ENCODE measurements around the gene CERS1.
A peak's percentile ranks its signal among the peaks of the same experiment; 100 is the strongest.

Gene CERS1

DNA sequence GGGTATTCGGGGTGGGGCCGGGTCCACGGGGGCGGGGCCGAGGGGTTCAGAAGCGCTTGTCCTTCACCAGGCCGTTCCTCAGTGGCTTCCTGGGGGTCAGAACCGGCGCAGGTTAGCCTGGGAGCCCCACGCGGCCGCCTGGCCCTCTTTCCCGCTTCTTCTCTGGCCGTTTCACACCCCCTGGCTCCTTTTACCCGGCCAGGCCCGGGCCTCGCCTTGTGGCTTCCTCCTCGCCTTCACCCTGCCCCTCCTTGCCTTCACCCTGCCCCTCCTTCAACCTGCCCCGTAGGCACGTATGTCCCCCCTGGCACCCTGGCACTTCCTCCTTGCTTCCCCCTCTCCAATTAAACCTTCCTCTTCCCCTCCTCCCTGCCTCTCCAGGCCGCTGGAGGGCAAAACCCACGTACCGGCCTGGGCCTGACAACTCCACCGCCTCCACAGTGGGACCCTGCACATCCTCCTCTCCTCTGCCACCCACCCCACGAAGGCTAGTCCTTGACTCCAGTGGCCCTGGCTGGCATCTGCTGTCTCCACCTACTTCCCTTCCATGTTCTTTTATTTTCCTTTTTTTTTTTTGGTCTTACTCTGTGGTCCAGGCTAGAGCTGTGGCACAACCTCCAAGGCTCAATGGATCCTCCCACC, 25.3 kb downstream of the CERS1 start:
- no peak for DNase-seq (ENCODE audit: low read depth in 2 of 2)

GRCh38 chr19:18869781-18870530, 26.0 kb downstream of the CERS1 start:
- DNase-seq (ENCODE audit: low read depth in 2 of 2): no peak

- DNase-seq (ENCODE audit: low read depth in 2 of 2): no peak
These were observed 26.8 kb downstream of the CERS1 start for GRCh38 chr19:18869023-18869618.

DNA sequence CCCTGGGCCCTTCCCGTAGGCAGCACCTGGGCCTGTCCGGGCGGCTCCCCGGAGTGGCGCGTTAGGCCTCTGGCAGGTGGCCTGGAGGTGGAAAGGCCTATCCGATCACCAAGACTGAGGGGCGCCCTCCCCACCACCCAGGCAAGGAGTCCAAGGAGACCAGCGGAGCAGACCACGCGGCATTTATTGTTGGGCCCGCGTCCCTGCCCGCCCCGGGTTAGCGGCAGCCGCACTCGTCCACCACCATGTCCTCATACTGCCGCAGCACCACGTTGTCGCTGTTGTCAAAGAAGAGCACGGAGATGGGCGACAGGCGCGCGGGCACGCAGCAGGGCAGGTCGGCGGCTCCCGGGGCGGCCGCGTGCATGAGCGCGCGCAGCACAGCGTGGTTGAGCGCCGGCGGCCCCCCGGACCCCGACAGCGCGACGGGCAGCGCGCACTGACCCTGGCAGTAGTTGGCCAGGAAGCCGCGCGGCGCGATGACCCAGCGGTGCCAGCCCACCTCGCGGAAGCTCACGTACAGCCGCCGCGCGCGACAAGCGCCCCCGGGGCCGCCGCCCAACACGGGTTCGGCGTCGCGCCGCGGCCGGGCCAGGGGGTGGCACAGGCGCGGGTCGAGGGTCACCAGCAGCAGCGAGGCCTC, 27.5 kb downstream of the CERS1 start:
- DNase-seq (ENCODE audit: low read depth in 2 of 2): no peak

DNA sequence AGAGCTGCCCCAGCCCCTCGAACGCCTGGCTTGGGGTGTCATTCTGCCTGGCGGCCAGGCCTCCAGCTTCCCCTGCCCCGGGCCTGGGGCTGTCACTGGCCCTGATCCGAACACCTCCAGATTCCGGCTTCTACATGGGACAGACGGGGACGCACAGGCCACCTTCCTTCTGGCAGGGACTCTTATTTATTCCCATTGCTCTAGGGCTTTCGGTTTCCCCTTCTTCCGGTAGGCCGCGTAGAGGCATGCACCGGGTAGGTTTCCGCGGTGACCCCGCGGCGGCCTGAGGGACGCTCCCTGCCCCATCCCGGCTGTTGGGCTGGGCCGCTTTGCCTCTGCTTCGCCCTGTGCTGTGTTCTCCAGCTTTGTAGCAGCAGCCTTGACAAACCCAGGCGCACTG, 28.2 kb downstream of the CERS1 start:
- no peak for DNase-seq (ENCODE audit: low read depth in 2 of 2)

- DNase-seq (ENCODE audit: low read depth in 2 of 2): no peak
These were observed 28.8 kb downstream of the CERS1 start for GRCh38 chr19:18867199-18867598.

DNA sequence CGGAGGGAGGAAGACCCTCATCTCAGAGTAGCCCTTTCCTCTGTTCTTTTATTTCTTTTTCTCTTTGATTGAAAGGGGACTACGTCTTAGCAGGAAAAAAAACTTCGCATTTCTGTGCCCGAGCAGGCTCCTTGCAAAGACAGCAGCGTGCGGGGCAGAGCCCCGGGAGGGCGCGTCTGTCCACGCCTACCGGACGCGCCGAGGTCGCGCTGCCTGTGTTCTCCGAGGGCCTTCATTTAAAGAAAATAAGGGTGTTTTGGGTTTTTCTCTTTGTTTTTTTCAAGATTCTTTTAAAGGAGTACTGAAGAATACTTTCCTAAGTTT, 29.2 kb downstream of the CERS1 start:
- no peak for DNase-seq (ENCODE audit: low read depth in 2 of 2)

GRCh38 chr19:18865973-18866799, 29.8 kb downstream of the CERS1 start:
- DNase-seq (ENCODE audit: low read depth in 2 of 2): peak in 1 of 2 donors; percentile 20

GRCh38 chr19:18865106-18865972, 30.6 kb downstream of the CERS1 start:
- no peak for DNase-seq (ENCODE audit: low read depth in 2 of 2)

DNA sequence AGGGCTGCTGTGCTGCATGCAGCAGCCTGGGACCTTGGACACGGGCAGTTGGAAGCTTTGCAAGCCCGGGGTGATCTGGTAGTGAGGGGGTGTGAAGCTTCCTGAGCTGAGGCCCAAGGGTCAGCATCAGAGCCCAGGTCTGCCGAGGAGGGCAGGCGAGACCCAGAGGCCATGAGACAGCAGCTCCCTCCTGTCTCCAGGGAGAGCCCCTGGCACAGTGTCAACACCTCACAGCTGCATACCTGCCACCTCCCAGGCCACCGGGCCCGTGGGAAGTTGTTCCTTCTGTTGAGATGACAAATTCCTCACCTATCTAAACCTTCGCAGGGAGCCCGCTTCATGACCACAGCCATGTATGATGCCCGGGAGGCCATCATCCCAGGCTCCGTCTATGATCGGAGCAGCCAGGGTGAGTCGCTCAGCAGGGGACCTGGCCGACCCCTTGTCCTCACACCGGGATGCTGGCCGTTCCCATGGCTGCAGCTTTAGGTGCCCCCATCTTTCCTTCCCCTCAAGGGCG, 32.1 kb downstream of the CERS1 start:
- no peak for DNase-seq (ENCODE audit: low read depth in 2 of 2)

DNA sequence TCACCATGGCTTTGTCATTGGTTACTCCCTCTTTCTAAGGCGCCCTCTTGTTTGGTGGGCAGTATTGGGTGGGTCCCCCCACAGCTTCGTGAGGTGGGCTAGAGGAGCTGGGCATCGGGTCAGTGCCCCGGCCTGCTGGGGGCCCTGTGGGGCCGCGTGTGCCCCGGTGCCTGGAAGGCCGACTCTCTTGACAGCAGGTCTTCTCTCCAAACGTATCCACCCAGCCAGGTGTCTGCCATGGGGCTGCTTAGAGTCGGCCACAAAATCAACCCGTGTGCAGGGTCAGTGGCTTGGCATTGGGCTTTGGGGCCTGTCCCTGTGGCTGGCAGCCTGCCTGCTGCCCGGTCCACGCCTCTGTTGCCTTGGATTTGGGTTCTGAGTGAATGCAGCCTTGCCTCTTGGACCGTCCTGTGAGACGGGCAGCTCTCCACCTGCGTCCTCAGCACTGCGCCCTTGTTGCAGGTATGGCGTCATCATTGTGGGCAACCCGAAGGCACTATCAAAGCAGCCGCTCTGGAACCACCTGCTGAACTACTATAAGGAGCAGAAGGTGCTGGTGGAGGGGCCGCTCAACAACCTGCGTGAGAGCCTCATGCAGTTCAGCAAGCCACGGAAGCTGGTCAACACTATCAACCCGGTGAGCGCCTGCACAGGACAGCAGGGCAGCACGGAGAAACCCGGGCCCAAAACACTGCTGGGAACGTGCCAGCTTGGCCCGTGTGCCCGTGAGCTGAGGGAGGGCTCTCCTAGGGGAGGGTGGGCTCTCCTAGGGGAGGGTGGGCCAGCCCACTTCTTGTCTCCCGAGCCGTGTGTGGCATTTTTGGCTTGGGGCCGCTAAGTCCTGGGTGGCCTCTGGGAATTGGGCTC, 32.7 kb downstream of the CERS1 start:
- no peak for DNase-seq (ENCODE audit: low read depth in 2 of 2)

- no peak for DNase-seq (ENCODE audit: low read depth in 2 of 2)
These were observed 34.0 kb downstream of the CERS1 start for GRCh38 chr19:18861917-18862316.

GRCh38 chr19:18861235-18861634, 34.7 kb downstream of the CERS1 start:
- DNase-seq (ENCODE audit: low read depth in 2 of 2): no peak

DNA sequence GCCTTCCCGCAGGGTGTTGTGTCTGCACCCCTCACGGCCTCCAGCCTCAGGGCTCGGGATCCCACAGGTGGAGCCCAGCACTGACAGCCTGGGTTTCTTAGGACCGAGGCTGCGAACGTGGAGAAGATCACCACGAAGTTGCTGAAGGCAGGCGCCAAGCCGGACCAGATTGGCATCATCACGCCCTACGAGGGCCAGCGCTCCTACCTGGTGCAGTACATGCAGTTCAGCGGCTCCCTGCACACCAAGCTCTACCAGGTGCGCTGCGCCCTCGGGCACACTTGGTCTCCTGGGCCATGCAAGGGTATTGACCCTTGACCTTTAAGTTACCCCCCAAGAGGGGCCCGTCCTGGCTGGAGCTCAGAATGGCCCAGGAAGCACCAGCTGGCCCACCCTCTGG, 35.2 kb downstream of the CERS1 start:
- DNase-seq (ENCODE audit: low read depth in 2 of 2): no peak

GRCh38 chr19:18860302-18860700, 35.7 kb downstream of the CERS1 start:
- DNase-seq (ENCODE audit: low read depth in 2 of 2): no peak

- no peak for DNase-seq (ENCODE audit: low read depth in 2 of 2)
These were observed 36.2 kb downstream of the CERS1 start for GRCh38 chr19:18859676-18860301.

GRCh38 chr19:18858906-18859646, 36.9 kb downstream of the CERS1 start:
- no peak for DNase-seq (ENCODE audit: low read depth in 2 of 2)

DNA sequence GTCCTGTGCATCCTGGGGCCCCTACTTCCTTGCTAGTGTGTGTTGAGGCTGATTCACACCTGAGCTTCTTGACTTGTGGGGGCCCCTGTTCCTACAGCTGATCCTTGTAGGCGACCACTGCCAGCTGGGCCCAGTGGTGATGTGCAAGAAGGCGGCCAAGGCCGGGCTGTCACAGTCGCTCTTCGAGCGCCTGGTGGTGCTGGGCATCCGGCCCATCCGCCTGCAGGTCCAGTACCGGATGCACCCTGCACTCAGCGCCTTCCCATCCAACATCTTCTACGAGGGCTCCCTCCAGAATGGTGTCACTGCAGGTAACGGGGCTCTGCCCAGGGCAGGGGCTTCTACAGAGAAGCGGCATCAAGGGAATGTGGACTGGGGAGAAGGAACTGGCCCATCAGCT, 38.7 kb downstream of the CERS1 start:
- no peak for DNase-seq (ENCODE audit: low read depth in 2 of 2)

All from stimulated activated CD8-positive, alpha-beta memory T cell treated with anti-CD3 and anti-CD28 coated beads, Interleukin-7, amount 100 ng/mL, for 4 hours (primary cell).